ENCODE measurements around the gene ARHGAP24.
"Not testable (repeated sequence)": the region's sequence is repeated elsewhere in the genome, so short reads cannot be mapped to it uniquely, and the experiment has no call there.

ARHGAP24 gene

GRCh38 chr4:85909851-85910250, 434.9 kb downstream of the ARHGAP24 start:
- no peak overlapping the region for H3K4me3 ChIP-seq (ENCODE audit: low read depth, low read length)
- DNase-seq (ENCODE audit: low read depth, low spot score), result no peak
- in situ Hi-C loops (cut with HindIII; ENCODE audit: low sequenced_read_pairs), result no loop called here
- TF ChIP-seq CTCF (IDR thresholded peaks at IDR 0.05; ENCODE audit: low read depth, low read length), result no peak

- in situ Hi-C loops (cut with HindIII; ENCODE audit: low sequenced_read_pairs), result no loop called here
- no peak for TF ChIP-seq CTCF (IDR thresholded peaks at IDR 0.05; ENCODE audit: low read depth, low read length)
- DNase-seq (ENCODE audit: low read depth, low spot score), result no peak
- H3K4me3 ChIP-seq (ENCODE audit: low read depth, low read length), result no peak overlapping the region
Observed at GRCh38 chr4:85910985-85911384, 436.0 kb downstream of the ARHGAP24 start.

- in situ Hi-C loops (cut with HindIII; ENCODE audit: low sequenced_read_pairs), result no loop called here
- H3K4me3 ChIP-seq (ENCODE audit: low read depth, low read length), result no peak overlapping the region
- no peak for DNase-seq (ENCODE audit: low read depth, low spot score)
- TF ChIP-seq CTCF (IDR thresholded peaks at IDR 0.05; ENCODE audit: low read depth, low read length), result no peak
Observed at GRCh38 chr4:85913931-85914694, 439.2 kb downstream of the ARHGAP24 start.

- DNase-seq (ENCODE audit: low read depth, low spot score); in situ Hi-C loops (cut with HindIII; ENCODE audit: low sequenced_read_pairs); H3K4me3 ChIP-seq (ENCODE audit: low read depth, low read length): not testable (repeated sequence)
Observed at GRCh38 chr4:85915570-85915969, 440.6 kb downstream of the ARHGAP24 start.

- TF ChIP-seq CTCF (IDR thresholded peaks at IDR 0.05; ENCODE audit: low read depth, low read length), result no peak
- no peak overlapping the region for H3K4me3 ChIP-seq (ENCODE audit: low read depth, low read length)
- no peak for DNase-seq (ENCODE audit: low read depth, low spot score)
- in situ Hi-C loops (cut with HindIII; ENCODE audit: low sequenced_read_pairs), result no loop called here
Observed at GRCh38 chr4:85919200-85919887, 444.4 kb downstream of the ARHGAP24 start.

GRCh38 chr4:85925071-85925470, 450.1 kb downstream of the ARHGAP24 start:
- H3K4me3 ChIP-seq (ENCODE audit: low read depth, low read length), result no peak overlapping the region
- TF ChIP-seq CTCF (IDR thresholded peaks at IDR 0.05; ENCODE audit: low read depth, low read length), result no peak
- in situ Hi-C loops (cut with HindIII; ENCODE audit: low sequenced_read_pairs), result no loop called here
- no peak for DNase-seq (ENCODE audit: low read depth, low spot score)

All from astrocyte of the spinal cord (primary cell).